Progenitor cell of endocrine pancreas (in vitro differentiated cells): ENCODE data around the gene CD19. TPM values are rescaled to one million over a fixed set of nuclear protein-coding genes. Genes with fewer than 3 reads are reported as not detected.
A peak's percentile ranks its signal among the peaks of the same experiment; 100 is the strongest.
"Not testable (repeated sequence)": the region's sequence is repeated elsewhere in the genome, so short reads cannot be mapped to it uniquely, and the experiment has no call there.

Experiments used
- DNase-seq: peaks from one replicate; pipeline ENCODE4 v3.0.0; 2021; ENCODE audit warnings: low spot score; ENCODE audit not compliant: unreplicated experiment
- H3K27ac Mint-ChIP-seq: 2 replicates; pipeline ENCODE4 v1.8.0; 2021; ENCODE audit warnings: mild to moderate bottlenecking, moderate library complexity, mixed read lengths
- H3K27me3 Mint-ChIP-seq: 2 replicates; pipeline ENCODE4 v1.8.0; 2021; ENCODE audit warnings: mixed read lengths
- H3K36me3 Mint-ChIP-seq: 2 replicates; pipeline ENCODE4 v1.8.0; 2022; ENCODE audit warnings: mixed read lengths; ENCODE audit not compliant: insufficient read depth
- H3K4me1 Mint-ChIP-seq: 2 replicates; pipeline ENCODE4 v1.8.0; 2021; ENCODE audit warnings: low read depth, mixed read lengths
- H3K4me3 Mint-ChIP-seq: 2 replicates; pipeline ENCODE4 v1.8.0; 2021; ENCODE audit warnings: low read depth, mild to moderate bottlenecking, moderate library complexity, mixed read lengths
- H3K9me3 Mint-ChIP-seq: 2 replicates; pipeline ENCODE4 v1.8.0; 2021; ENCODE audit warnings: low read depth, mixed read lengths
- total RNA-seq: library from RNA; stranded (reverse); gene quantifications from 2 replicates; pipeline ENCODE4 v1.2.1, GENCODE V29; 2021
- TF ChIP-seq, protein P1 (sequence below): fragments of 200-600 bp; sonication (generic); IDR thresholded peaks from one replicate; pipeline ENCODE4 v1.5.0; 2021; ENCODE audit warnings: antibody characterized with exemption, mild to moderate bottlenecking; ENCODE audit not compliant: unreplicated experiment

Gene CD19
- total RNA-seq, 1 donor from 2014 or later = not detected

DNA sequence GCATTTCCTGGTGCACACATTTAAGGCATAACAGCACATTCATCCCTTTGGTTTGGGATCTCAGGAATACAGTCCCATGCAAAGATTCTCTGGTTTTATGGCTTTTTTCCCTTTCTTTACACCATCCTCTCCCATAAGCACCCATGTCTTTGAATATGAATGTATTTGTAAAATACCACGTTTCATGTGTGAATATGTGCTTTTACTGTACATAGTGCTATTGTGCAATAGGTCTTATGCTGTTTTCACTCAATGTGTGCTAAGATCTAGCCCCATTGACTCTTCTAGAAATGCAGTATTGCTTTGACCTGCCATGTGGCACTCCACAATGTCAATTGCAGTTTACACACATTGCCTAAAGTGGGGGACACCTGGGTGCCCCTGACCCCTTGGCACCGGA lies 32.7 kb downstream of the CD19 start:
- Mint-ChIP-seq H3K4me3 (no peak overlapping the region), H3K27ac (no peak overlapping the region), H3K4me1 (no peaks in the 10 kb centered on the region), H3K27me3 (no peaks in the 10 kb centered on the region), H3K36me3 (peaks cover 16% of the 10 kb centered on the region), H3K9me3 (no peaks in the 10 kb centered on the region)
- DNase-seq = no peak
- TF ChIP-seq, protein P1, sequence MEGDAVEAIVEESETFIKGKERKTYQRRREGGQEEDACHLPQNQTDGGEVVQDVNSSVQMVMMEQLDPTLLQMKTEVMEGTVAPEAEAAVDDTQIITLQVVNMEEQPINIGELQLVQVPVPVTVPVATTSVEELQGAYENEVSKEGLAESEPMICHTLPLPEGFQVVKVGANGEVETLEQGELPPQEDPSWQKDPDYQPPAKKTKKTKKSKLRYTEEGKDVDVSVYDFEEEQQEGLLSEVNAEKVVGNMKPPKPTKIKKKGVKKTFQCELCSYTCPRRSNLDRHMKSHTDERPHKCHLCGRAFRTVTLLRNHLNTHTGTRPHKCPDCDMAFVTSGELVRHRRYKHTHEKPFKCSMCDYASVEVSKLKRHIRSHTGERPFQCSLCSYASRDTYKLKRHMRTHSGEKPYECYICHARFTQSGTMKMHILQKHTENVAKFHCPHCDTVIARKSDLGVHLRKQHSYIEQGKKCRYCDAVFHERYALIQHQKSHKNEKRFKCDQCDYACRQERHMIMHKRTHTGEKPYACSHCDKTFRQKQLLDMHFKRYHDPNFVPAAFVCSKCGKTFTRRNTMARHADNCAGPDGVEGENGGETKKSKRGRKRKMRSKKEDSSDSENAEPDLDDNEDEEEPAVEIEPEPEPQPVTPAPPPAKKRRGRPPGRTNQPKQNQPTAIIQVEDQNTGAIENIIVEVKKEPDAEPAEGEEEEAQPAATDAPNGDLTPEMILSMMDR = no peak

GRCh38 chr16:28967156-28967555 lies 35.4 kb downstream of the CD19 start:
- TF ChIP-seq, protein P1 = no peak
- H3K9me3 Mint-ChIP-seq = no peaks in the 10 kb centered on the region
- DNase-seq = no peak
- H3K27me3 Mint-ChIP-seq = no peaks in the 10 kb centered on the region
- peaks cover 9% of the 10 kb centered on the region for H3K36me3 Mint-ChIP-seq
- no peak overlapping the region for H3K4me3 Mint-ChIP-seq
- no peaks in the 10 kb centered on the region for H3K4me1 Mint-ChIP-seq
- no peak overlapping the region for H3K27ac Mint-ChIP-seq

- not testable (repeated sequence) for H3K9me3 Mint-ChIP-seq, H3K36me3 Mint-ChIP-seq, H3K27me3 Mint-ChIP-seq, H3K4me3 Mint-ChIP-seq, DNase-seq, H3K4me1 Mint-ChIP-seq, H3K27ac Mint-ChIP-seq
Observed at GRCh38 chr16:28969696-28970095, 37.9 kb downstream of the CD19 start.

- Mint-ChIP-seq H3K4me3 (peak overlapping the region; percentile 90), H3K9me3 (no peaks in the 10 kb centered on the region)
Observed at GRCh38 chr16:28974007-28974436, 42.3 kb downstream of the CD19 start.

DNA sequence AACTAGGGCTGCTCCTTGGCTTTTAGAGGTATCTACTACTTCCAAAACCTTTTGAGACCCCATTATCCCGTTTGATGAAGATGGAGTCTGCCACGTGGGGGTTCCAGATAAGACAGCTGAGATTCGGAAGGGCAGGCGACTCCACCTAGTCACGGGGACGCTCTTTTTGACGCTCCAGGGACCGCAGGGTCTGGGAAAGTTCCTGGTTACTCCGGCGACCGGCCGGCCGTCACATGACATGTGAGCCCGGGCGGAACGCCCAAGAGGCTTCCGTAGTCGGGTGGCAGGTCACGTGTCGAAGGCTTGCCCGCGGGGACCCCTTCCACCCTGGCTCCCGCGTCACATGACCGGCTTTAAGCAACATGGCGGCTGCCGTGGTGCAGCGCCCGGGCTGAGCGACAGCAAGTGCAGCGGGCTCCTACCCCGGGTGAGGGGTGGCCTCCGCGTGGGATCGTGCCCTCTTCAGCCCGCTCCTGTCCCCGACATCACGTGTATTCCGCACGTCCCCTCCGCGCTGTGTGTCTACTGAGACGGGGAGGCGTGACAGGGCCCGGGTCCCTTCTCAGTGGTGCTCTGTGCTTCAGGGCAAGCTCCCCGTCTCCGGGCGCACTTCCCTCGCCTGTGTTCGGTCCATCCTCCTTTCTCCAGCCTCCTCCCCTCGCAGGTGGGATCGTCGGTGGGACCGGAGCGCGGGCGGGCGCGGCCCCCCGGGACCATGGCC lies 42.8 kb downstream of the CD19 start, which contains the start of gene SPNS1:
Gene SPNS1 (plus strand): TSS at position 342 of the 721 bp plus-strand sequence. CDS start 374 bp downstream, at position 716.
- TF ChIP-seq, protein P1 = no peak
- H3K9me3 Mint-ChIP-seq = no peaks in the 10 kb centered on the region
- H3K4me3 Mint-ChIP-seq = peak within 1 kb of the TSS; percentile 90
- DNase-seq = peak; percentile 89
- H3K27me3 Mint-ChIP-seq = no peaks in the 10 kb centered on the region
- H3K4me1 Mint-ChIP-seq = peaks cover 9% of the 10 kb centered on the region
- H3K27ac Mint-ChIP-seq = peak within 1 kb of the TSS; percentile 97
- peaks cover 2% of the 10 kb centered on the region for H3K36me3 Mint-ChIP-seq

More at GRCh38 chr16:28974007-28974436, 42.3 kb downstream of the CD19 start:
- H3K4me1 Mint-ChIP-seq = peaks cover 9% of the 10 kb centered on the region
- H3K36me3 Mint-ChIP-seq = peaks cover 2% of the 10 kb centered on the region
- TF ChIP-seq, protein P1 = peak; percentile 72
- H3K27ac Mint-ChIP-seq = peak overlapping the region; percentile 97
- DNase-seq = peak; percentile 34
- H3K27me3 Mint-ChIP-seq = no peaks in the 10 kb centered on the region

GRCh38 chr16:28975158-28975599 lies 43.4 kb downstream of the CD19 start:
- Mint-ChIP-seq H3K4me3 (peak overlapping the region; percentile 90), H3K36me3 (peaks cover 2% of the 10 kb centered on the region), H3K4me1 (peaks cover 9% of the 10 kb centered on the region), H3K27ac (peak overlapping the region; percentile 73), H3K27me3 (no peaks in the 10 kb centered on the region), H3K9me3 (no peaks in the 10 kb centered on the region)
- no peak for DNase-seq
- TF ChIP-seq, protein P1 = no peak
